GM12878 (cell line): ENCODE results near the gene SPINT1. TPM values are rescaled to one million over a fixed set of nuclear protein-coding genes. Genes with fewer than 3 reads are reported as not detected.

Experiments used
- ATAC-seq: fragments of 200-7000 bp; cut with Tn5 transposase; 3 replicates; pipeline ENCODE4 v1.9.1; 2020; ENCODE audit warnings: mild to moderate bottlenecking, moderate library complexity
- BruUV-seq: library from RNA; stranded (reverse); fragments of 400-500 nt; replicated peaks from 2 replicates; lab custom pipeline; 2021; lab: Mats Ljungman, UMichigan
- CTCF ChIA-PET: fragments of 300-600 bp; sonication (Branson Sonifier 250); formaldehyde crosslinking; extraction: SDS; loops from one replicate; lab custom pipeline; 2021; ENCODE audit warnings: inconsistent platforms; lab: Yijun Ruan, JAX
- POLR2A ChIA-PET: fragments of 350-600 bp; formaldehyde crosslinking; extraction: SDS; loops from one replicate; lab custom pipeline; 2021; ENCODE audit warnings: inconsistent platforms; lab: Charles Lee
- RAD21 ChIA-PET: fragments of 300-600 bp; sonication (Branson Sonifier 250); formaldehyde crosslinking; loops from one replicate; lab custom pipeline; 2023; ENCODE audit warnings: antibody characterized with exemption; ENCODE audit not compliant: unreplicated experiment; lab: Charles Lee
- SMC1A ChIA-PET: fragments of 300-600 bp; sonication (Branson Sonifier 250); formaldehyde crosslinking; loops from one replicate; lab custom pipeline; 2023; ENCODE audit not compliant: unreplicated experiment, uncharacterized antibody; lab: Charles Lee
- DNase-seq: peaks from one replicate; pipeline ENCODE4 v3.0.0-alpha.2; 2011; ENCODE audit warnings: low read depth, low spot score
- FAIRE-seq: peaks from 3 replicates; lab custom pipeline; 2011; peaks lifted over from hg19 to GRCh38; lab: Jason Lieb, UNC
- H2AFZ ChIP-seq: 2 replicates; pipeline ENCODE4 v1.6.0; 2011; ENCODE audit warnings: low read depth, low read length, control low read depth; ENCODE audit not compliant: control insufficient read depth
- H3K27ac ChIP-seq: 2 replicates; pipeline ENCODE4 v1.5.1; 2011; ENCODE audit warnings: control low read depth; ENCODE audit not compliant: control insufficient read depth, insufficient read depth
- H3K27me3 ChIP-seq, 2 experiments: replicated peaks in 1 of 2; 2 replicates each; pipeline versions ENCODE4 v1.6.0 to v1.6.1; 2011; ENCODE audit warnings: low read length in 1 of 2; ENCODE audit not compliant: control insufficient read depth in 2 of 2, insufficient read depth in 2 of 2
- H3K36me3 ChIP-seq, 2 experiments: 2 replicates each; pipeline ENCODE4 v1.5.1; 2011; ENCODE audit warnings: low read length in 1 of 2; ENCODE audit not compliant: control insufficient read depth in 2 of 2, insufficient read depth in 2 of 2
- H3K4me1 ChIP-seq: 2 replicates; pipeline ENCODE4 v1.6.1; 2011; ENCODE audit warnings: mild to moderate bottlenecking, low read length, moderate library complexity, mixed read lengths; ENCODE audit not compliant: control insufficient read depth, insufficient read depth
- H3K4me2 ChIP-seq: 2 replicates; pipeline ENCODE4 v1.6.0; 2011; ENCODE audit warnings: control low read depth; ENCODE audit not compliant: control insufficient read depth, insufficient read depth
- H3K4me3 ChIP-seq: fragments of 200-600 bp; sonication (generic); 2 replicates; pipeline ENCODE4 v1.5.1; 2016
- H3K79me2 ChIP-seq: 2 replicates; pipeline ENCODE4 v1.6.0; 2011; ENCODE audit warnings: low read length; ENCODE audit not compliant: control insufficient read depth, insufficient read depth
- H3K9ac ChIP-seq: 2 replicates; pipeline ENCODE4 v1.8.0; 2011; ENCODE audit warnings: low read length, control low read depth, mixed read lengths; ENCODE audit not compliant: control insufficient read depth, insufficient read depth
- H3K9me3 ChIP-seq: replicated peaks from 3 replicates; pipeline ENCODE4 v1.5.1; 2011; ENCODE audit warnings: mild to moderate bottlenecking, low read length; ENCODE audit not compliant: control insufficient read depth, insufficient read depth
- H4K20me1 ChIP-seq: 2 replicates; pipeline ENCODE4 v1.6.0; 2011; ENCODE audit not compliant: control insufficient read depth, insufficient read depth
- ATF2 ChIP-seq: IDR thresholded peaks from 2 replicates; pipeline ENCODE4 v1.6.1; 2012; ENCODE audit warnings: low read length, inconsistent platforms
- ATF3 ChIP-seq: IDR thresholded peaks from 2 replicates; pipeline ENCODE4 v1.6.1; 2011; ENCODE audit warnings: low read depth, mild to moderate bottlenecking, low read length, moderate library complexity, borderline replicate concordance; ENCODE audit errors: extremely low read depth
- CBX5 ChIP-seq: sonication (generic); IDR thresholded peaks from 2 replicates; pipeline ENCODE4 v1.6.1; 2016; ENCODE audit warnings: low read depth, moderate library complexity, mild to moderate bottlenecking, inconsistent platforms
- CEBPB ChIP-seq, 2 experiments: fragments of 150-350 bp in 1 of 2; IDR thresholded peaks; 2 replicates each; pipeline ENCODE4 v1.6.1; 2012 to 2014; ENCODE audit warnings: low read depth in 2 of 2, low read length in 2 of 2, borderline replicate concordance in 1 of 2, inconsistent platforms in 1 of 2
- CHD1 ChIP-seq: IDR thresholded peaks from 2 replicates; pipeline ENCODE4 v1.6.1; 2012; ENCODE audit warnings: low read depth, low read length, improper control_type of control experiment
- CHD2 ChIP-seq: IDR thresholded peaks from 2 replicates; pipeline ENCODE4 v1.6.1; 2011; ENCODE audit warnings: low read depth, low read length, improper control_type of control experiment, borderline replicate concordance
- EGR1 ChIP-seq, 2 experiments: IDR thresholded peaks; 1 replicate in 1 of 2; 2 replicates in 1 of 2; pipeline ENCODE4 v1.6.1; 2011 to 2012; ENCODE audit warnings: low read depth in 2 of 2, low read length in 2 of 2, borderline replicate concordance in 1 of 2, mild to moderate bottlenecking in 1 of 2, moderate library complexity in 1 of 2
- FOS ChIP-seq: IDR thresholded peaks from 3 replicates; pipeline ENCODE4 v1.6.1; 2011; ENCODE audit warnings: borderline replicate concordance; ENCODE audit not compliant: insufficient read length; ENCODE audit errors: extremely low read depth
- MTA2 ChIP-seq: fragments of 450-650 bp; IDR thresholded peaks from 2 replicates; pipeline ENCODE4 v1.6.1; 2016; ENCODE audit warnings: low read depth, mild to moderate bottlenecking, moderate library complexity
- NFYA ChIP-seq: IDR thresholded peaks from 2 replicates; pipeline ENCODE4 v1.6.1; 2011; ENCODE audit warnings: low read depth, mild to moderate bottlenecking, low read length, improper control_type of control experiment, borderline replicate concordance
- RAD21 ChIP-seq: IDR thresholded peaks from 2 replicates; pipeline ENCODE4 v1.6.1; 2011; ENCODE audit warnings: mild to moderate bottlenecking, low read depth, low read length, moderate library complexity; ENCODE audit not compliant: insufficient read depth
- SIX5 ChIP-seq: IDR thresholded peaks from 2 replicates; pipeline ENCODE4 v1.6.1; 2011; ENCODE audit warnings: mild to moderate bottlenecking, low read depth, low read length, moderate library complexity; ENCODE audit not compliant: severe bottlenecking
- SUPT20H ChIP-seq: IDR thresholded peaks from 2 replicates; pipeline ENCODE4 v1.6.1; 2011; ENCODE audit warnings: low read depth, mild to moderate bottlenecking, low read length, moderate library complexity, borderline replicate concordance; ENCODE audit not compliant: control insufficient read depth
- USF2 ChIP-seq: IDR thresholded peaks from 2 replicates; pipeline ENCODE4 v1.6.1; 2011; ENCODE audit warnings: low read depth, low read length, improper control_type of control experiment, borderline replicate concordance
- ZNF687 ChIP-seq: fragments of 450-650 bp; IDR thresholded peaks from 2 replicates; pipeline ENCODE4 v1.6.1; 2017; ENCODE audit warnings: mild to moderate bottlenecking, moderate library complexity
- ZZZ3 ChIP-seq: IDR thresholded peaks from 2 replicates; pipeline ENCODE4 v1.6.1; 2011; ENCODE audit warnings: low read depth; ENCODE audit not compliant: control insufficient read depth, insufficient read length
- WGBS: methylation state at CpG from one replicate; pipeline ENCODE4 v1.1.6; 2016; ENCODE audit warnings: low lambda C conversion rate; ENCODE audit not compliant: insufficient replicate concordance, insufficient coverage; ENCODE audit errors: missing lambda C conversion rate; 5-methylcytosine and 5-hydroxymethylcytosine counted together
- in situ Hi-C: fragments of 300-500 bp; cut with MboI; formaldehyde crosslinking; loops from 9 replicates; pipeline ENCODE4 v1.14.3; 2018; ENCODE audit warnings: mixed read lengths
- intact Hi-C: fragments of 100-400 bp; cut with micrococcal nuclease; formaldehyde crosslinking; loops from one replicate; pipeline ENCODE4 v1.14.2; 2022; ENCODE audit not compliant: unreplicated experiment
- polyA plus RNA-seq, 11 experiments: library from polyadenylated mRNA; depleted of rRNA in 4 of 11; unstranded in 6 of 11; stranded (reverse) in 5 of 11; fragments of >200 nt; fragmentation: Nextera tagmentation in 4 of 11; fragmentation: Illumina TruSeq in 1 of 11; extraction: Ambion mirVana in 4 of 11; extraction: Trizol in 1 of 11; gene quantifications; 1 replicate in 1 of 11; 2 replicates in 10 of 11; pipeline versions ENCODE4 v1.2.1 to v1.2.3, GENCODE V29; 2011 to 2016; ENCODE audit warnings: inconsistent platforms in 2 of 11, missing spikeins in 2 of 11, low read depth in 1 of 11
- total RNA-seq, 4 experiments: library from RNA; depleted of rRNA in 3 of 4; stranded (reverse); fragments of >200 nt in 3 of 4; fragmentation: Illumina TruSeq in 1 of 4; extraction: Trizol in 1 of 4; gene quantifications; 2 replicates each; pipeline versions ENCODE4 v1.2.1 to v1.2.3, GENCODE V29; 2013 to 2021

The SPINT1 gene
- total and polyA plus RNA-seq, 10 of the 15 experiments (the other 5 are each of a cell fraction or from before 2014, with no cell fraction given), result 3.5 to 28.6 (median 10.2) TPM

- intact Hi-C loops, result no loop called here
- Histone ChIP-seq H3K4me1 (no peaks in the 10 kb centered on the region), H3K9me3 (no peaks in the 10 kb centered on the region), H3K27me3 (no peaks in the 10 kb centered on the region; a peak in 1 of 4 replicates), H3K4me2 (no peak overlapping the region), H3K9ac (no peak overlapping the region), H3K27ac (no peak overlapping the region), H3K4me3 (no peak overlapping the region), H2AFZ (no peak overlapping the region), H3K36me3 (no peaks in the 10 kb centered on the region), H3K79me2 (no peaks in the 10 kb centered on the region), H4K20me1 (no peaks in the 10 kb centered on the region)
- DNase-seq, result no peak
- ChIA-PET CTCF (interaction anchor here (0.6 kb wide), 1 partner anchor 121 kb away, joined by 4 read pairs; no protein-coding TSS in a partner anchor), SMC1A (interaction anchor here (1.0 kb wide), 1 partner anchor 13 kb away, joined by 3 read pairs; the partner anchor contains the start of gene SPINT1), RAD21 (interaction anchor here (0.7 kb wide), 1 partner anchor 262 kb away, joined by 3 read pairs; no protein-coding TSS in a partner anchor), POLR2A (no interaction called here)
- in situ Hi-C loops, result no loop called here
- TF ChIP-seq ZZZ3 (no peak), ATF3 (no peak), RAD21 (no peak), EGR1 (IDR thresholded peaks at IDR 0.05; ENCODE audit: borderline replicate concordance in 1 of 2, low read depth in 2 of 2, low read length in 2 of 2) (no peak), CEBPB (IDR thresholded peaks at IDR 0.05; ENCODE audit: borderline replicate concordance in 1 of 2, low read depth in 2 of 2, low read length in 2 of 2) (no peak), SUPT20H (no peak), ZNF687 (no peak), ATF2 (no peak), SIX5 (no peak), CHD1 (no peak), NFYA (no peak), CBX5 (no peak), CHD2 (no peak), FOS (no peak), MTA2 (no peak), USF2 (no peak)
- no peak for ATAC-seq
- BruUV-seq, result no TSS peak
- no peak for FAIRE-seq
- WGBS, result 40% methylated on average over 2 of the region's 2 CpGs
These were observed 13.0 kb upstream of the SPINT1 start for GRCh38 chr15:40830884-40831283.
